ENCODE results near the gene DIS3L2. TPM values are rescaled to one million over a fixed set of nuclear protein-coding genes. Genes with fewer than 3 reads are reported as not detected.

Gene DIS3L2
- total and polyA plus RNA-seq, 2 of the 4 experiments (the other 2 are of a cell fraction): 14.7 to 19.2 TPM

GRCh38 chr2:232353096-232353495 is 391.6 kb downstream of the DIS3L2 start:
- 77% methylated on average over 2 of the region's 8 CpGs; no CpG with 5 or more reads in 1 of the 2 experiments for WGBS, 2 experiments (ENCODE audit: extremely low coverage in 2 of 2, insufficient read length in 1 of 2)
- Histone ChIP-seq H3K18ac (ENCODE audit: low read depth, low read length) (no peak overlapping the region), H2AK9ac (replicated peaks; ENCODE audit: low read depth, low read length, poor library complexity) (no peak overlapping the region), H3K4me3 (ENCODE audit: insufficient read depth, low read depth, low read length) (no peak overlapping the region), H3K14ac (replicated peaks; ENCODE audit: low read depth, low read length) (no peak overlapping the region), H3K4me2 (ENCODE audit: low read depth, low read length) (no peak overlapping the region), H3K79me1 (ENCODE audit: low read depth in 1 of 2, low read length in 2 of 2) (no peaks in the 10 kb centered on the region), H4K20me1 (ENCODE audit: insufficient read depth, low read length) (no peaks in the 10 kb centered on the region), H2AK5ac (ENCODE audit: low read depth, low read length) (no peak overlapping the region), H3K27me3 (ENCODE audit: control insufficient read depth, insufficient read depth, low read length) (peaks cover 46% of the 10 kb centered on the region), H3K4ac (ENCODE audit: low read depth, low read length) (no peak overlapping the region), H3K4me1 (ENCODE audit: control insufficient read depth, insufficient read depth, low read length) (no peaks in the 10 kb centered on the region), H3K9ac (ENCODE audit: low read depth, low read length) (no peak overlapping the region), H3K9me1 (ENCODE audit: insufficient read depth, low read length) (no peaks in the 10 kb centered on the region), H2BK5ac (ENCODE audit: low read depth, low read length, poor library complexity, severe bottlenecking) (no peak overlapping the region), H2AFZ (replicated peaks; ENCODE audit: low read length, poor library complexity) (no peak overlapping the region), H3K56ac (ENCODE audit: extremely low read depth, insufficient read depth, low read length) (no peak overlapping the region), H2BK15ac (ENCODE audit: low read depth, low read length) (no peak overlapping the region), H2BK20ac (ENCODE audit: low read depth, low read length) (no peak overlapping the region), H3K9me3 (ENCODE audit: control insufficient read depth, insufficient read depth, low read length) (no peaks in the 10 kb centered on the region), H3K36me3 (ENCODE audit: control insufficient read depth, insufficient read depth, low read length) (no peaks in the 10 kb centered on the region), H4K5ac (ENCODE audit: low read depth, low read length) (no peak overlapping the region), H3K23ac (ENCODE audit: low read depth, low read length) (no peak overlapping the region), H2BK120ac (ENCODE audit: low read depth, low read length) (no peak overlapping the region), H4K8ac (ENCODE audit: low read depth in 2 of 2, low read length in 2 of 2) (no peak overlapping the region), H4K91ac (ENCODE audit: insufficient read depth, low read depth, low read length) (no peak overlapping the region), H3K27ac (ENCODE audit: insufficient read depth, low read length) (no peak overlapping the region)
- intact Hi-C loops (cut with micrococcal nuclease): no loop called here
- TF ChIP-seq ELK1 (IDR thresholded peaks at IDR 0.05; ENCODE audit: borderline replicate concordance, low read depth, low read length) (no peak), FOS (IDR thresholded peaks at IDR 0.05; ENCODE audit: low read depth, low read length) (no peak), MXI1 (IDR thresholded peaks at IDR 0.05; ENCODE audit: borderline replicate concordance, low read depth, low read length) (no peak), MAZ (IDR thresholded peaks at IDR 0.05; ENCODE audit: borderline replicate concordance, low read depth, low read length) (no peak), RAD21 (IDR thresholded peaks at IDR 0.05; ENCODE audit: low read length) (no peak), SMC3 (IDR thresholded peaks at IDR 0.05; ENCODE audit: low read depth, low read length) (no peak), BHLHE40 (IDR thresholded peaks at IDR 0.05; ENCODE audit: low read depth, low read length) (no peak), CHD1 (IDR thresholded peaks at IDR 0.05; ENCODE audit: low read depth, low read length) (no peak), POLR2A (IDR thresholded peaks at IDR 0.05; ENCODE audit: low read depth, low read length) (no peak)
- ChIA-PET POLR2A (ENCODE audit: unreplicated experiment) (no interaction called here), CTCF (interaction anchor here (0.6 kb wide), 1 partner anchor 64 kb away, joined by 7 read pairs; no protein-coding TSS in a partner anchor)
- no peak for ATAC-seq (ENCODE audit: low read depth)
- in situ Hi-C loops (cut with MboI; ENCODE audit: low sequenced_read_pairs): no loop called here
- no TSS peak for BruUV-seq (replicated peaks)
- dilution Hi-C loops (cut with HindIII; ENCODE audit: low sequenced_read_pairs, unreplicated experiment): no loop called here
- no peak for DNase-seq
